ENCODE measurements around the gene PHRF1.

PHRF1 gene

DNA sequence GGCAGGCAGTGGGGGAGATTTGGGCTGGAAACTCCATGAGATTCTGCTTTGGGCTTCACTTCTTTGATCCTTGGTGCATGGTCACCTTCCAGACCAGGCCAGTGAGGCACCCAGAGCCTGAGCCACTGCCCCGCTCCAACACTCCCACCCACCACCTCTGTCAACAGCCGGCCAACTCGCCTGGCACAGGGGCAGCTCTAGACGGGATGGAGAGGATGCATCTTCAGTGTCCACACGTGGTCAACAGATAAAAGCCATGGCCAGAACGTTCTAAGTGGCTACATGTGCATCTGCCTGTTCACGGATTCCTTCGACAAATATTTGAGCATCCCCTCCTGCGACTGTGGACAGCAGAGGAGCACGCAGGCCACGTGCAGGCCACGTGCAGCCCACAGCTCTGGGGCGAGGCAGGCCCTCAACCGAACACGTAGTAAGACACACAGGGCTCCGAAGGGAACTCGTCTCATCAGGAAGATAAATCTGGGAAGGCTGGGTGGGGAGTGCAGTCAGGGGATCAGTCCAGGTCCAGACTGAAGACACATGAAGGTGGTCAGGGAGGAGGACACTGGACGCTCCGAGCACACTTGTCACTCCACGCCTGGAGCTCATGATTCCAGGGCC is 37.7 kb upstream of the PHRF1 start:
- FAIRE-seq (no peak), DNase-seq (ENCODE audit: low spot score) (no peak)

GRCh38 chr11:539971-540481 is 36.2 kb upstream of the PHRF1 start:
- FAIRE-seq (no peak), DNase-seq (ENCODE audit: low spot score) (no peak)

DNA sequence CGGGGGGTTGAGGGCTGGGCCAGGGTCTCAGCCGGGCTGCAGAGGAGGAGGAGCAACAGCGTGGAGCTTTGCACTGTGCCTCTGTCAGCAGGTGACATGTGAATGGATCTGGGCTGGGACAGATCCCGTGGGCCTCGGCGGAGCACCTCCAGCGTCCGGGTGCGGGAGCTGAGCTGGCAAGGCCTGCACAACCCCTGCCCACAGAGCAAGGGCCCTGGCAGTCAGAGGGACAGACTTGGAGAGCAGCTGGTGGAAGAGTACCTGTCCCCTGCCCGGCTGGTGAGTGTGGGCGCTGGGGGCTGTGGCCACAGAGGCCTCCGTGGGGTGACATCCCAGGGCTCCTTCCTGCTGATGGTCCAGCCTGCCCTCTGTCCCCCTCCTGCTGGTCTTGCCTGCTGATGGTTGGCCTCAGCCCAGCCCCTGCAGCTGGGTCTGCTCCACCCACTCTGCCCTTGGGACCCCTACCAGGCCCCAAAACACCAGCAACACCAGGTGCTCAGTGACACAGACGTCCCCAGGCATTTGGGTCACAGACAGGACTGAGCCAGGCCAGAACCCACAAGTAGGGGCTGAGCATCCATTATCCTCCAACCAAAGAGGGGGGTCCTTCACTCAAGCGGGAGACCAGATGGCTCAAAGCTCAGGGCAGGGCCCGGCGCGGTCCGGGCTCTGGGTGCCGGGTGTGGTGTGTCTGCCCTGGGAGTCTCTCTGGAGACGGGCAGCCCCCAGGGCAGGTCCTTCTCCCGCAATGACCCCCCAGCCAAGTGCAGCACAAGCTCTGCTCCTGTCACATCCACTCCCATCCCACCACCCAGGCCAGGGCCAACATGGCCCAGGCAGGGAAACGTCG is 35.5 kb upstream of the PHRF1 start:
- FAIRE-seq (no peak), DNase-seq (ENCODE audit: low spot score) (no peak)

GRCh38 chr11:541433-541885 is 34.8 kb upstream of the PHRF1 start:
- FAIRE-seq (no peak), DNase-seq (ENCODE audit: low spot score) (no peak)

DNA sequence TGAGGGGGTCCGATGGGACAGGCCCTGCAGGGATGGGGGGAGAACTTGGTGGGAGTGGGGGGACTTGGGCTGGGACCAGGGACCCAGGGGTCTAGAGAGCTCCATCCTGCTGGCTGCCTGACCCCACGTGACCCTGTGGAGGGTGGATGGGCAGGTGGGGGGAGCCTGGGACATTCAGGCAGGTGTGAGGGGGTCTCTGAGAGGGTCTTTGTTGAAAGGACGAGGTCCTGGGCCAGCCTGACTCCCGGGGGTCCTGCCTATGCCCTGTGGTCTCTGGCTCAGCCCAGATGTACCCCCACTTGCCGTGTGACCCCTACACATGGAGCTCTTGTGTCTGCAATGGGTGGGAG is 31.5 kb upstream of the PHRF1 start:
- no peak for DNase-seq (ENCODE audit: low spot score)
- FAIRE-seq, result no peak

GRCh38 chr11:545171-545570 is 31.1 kb upstream of the PHRF1 start:
- FAIRE-seq, result no peak
- no peak for DNase-seq (ENCODE audit: low spot score)

DNA sequence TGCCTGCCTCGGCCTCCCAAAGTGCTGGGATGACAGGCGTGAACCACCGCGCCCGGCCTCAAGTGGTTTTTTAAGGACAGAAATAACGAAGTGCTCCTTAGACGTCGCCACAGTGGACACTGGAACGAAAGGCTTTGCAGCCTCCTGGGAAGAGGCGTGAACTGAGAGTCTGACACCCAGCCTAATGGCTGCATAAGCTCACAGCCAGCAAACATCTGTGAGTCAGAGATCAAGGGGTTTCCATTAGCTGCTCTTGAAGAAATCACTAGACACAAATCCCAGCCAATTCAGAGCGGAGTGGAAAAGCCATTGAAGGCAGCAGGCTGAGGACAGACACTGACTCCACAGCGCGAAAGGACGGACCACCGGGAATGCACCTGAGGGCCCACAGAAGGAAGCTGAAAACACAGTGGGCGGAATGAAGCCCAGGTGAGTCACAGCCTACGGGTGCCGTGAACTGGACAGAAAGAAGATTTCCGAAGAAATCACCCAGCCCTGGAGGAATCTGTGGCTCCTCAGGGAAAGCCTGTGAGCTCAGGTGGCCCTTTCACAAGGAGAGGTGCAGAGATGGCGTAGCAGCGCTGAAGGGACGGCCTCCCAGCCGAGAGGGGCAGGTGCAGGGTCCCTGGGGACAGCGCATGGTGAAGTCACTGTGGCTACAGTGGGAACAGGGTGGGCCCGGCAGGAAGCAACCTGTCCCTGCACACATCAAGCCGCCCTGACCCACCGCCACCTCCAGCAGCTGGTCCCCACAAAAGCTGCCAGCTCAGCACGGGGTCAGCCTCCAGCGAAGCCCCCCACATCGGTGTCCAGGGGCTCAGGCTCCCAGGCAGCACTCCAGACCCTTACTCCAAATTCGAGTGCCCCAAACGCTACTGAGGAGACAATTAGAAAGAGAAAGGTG is 27.3 kb upstream of the PHRF1 start:
- FAIRE-seq (no peak), DNase-seq (ENCODE audit: low spot score) (no peak)

DNA sequence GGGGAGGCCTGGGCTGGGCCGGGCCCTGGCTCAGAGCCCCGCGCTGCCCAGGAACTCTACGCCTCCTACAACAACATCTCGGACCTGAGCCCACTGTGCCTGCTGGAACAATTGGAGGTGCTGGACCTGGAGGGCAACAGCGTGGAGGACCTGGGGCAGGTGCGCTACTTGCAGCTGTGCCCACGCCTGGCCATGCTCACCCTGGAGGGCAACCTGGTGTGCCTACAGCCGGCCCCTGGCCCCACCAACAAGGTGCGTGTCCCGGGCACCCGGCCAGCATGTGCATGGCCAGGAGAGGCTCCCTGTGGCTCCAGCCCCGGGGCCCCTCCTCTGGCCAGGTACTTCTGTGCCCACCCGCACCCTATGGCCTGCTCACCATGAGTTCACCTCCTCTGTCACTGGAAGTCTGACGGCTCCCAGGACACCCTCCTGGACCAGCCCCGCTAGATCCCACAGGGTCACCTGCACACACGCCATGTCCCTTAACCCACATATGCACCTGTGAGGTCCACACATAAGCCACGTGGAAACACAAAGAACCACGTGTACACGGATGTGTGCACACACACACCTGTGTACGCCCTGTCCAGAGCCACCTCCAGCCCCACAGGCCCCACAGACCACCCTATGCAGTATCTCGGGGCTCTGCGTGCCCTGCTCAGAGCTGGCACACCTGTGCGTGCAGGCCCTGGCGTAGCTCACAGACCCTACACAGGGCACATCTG is 26.1 kb upstream of the PHRF1 start:
- FAIRE-seq (no peak), DNase-seq (ENCODE audit: low spot score) (no peak)

- no peak for FAIRE-seq
- DNase-seq (ENCODE audit: low spot score), result no peak
These were observed 25.6 kb upstream of the PHRF1 start for GRCh38 chr11:550746-551085.

GRCh38 chr11:551131-551530 is 25.1 kb upstream of the PHRF1 start:
- no peak for FAIRE-seq

GRCh38 chr11:551596-551995 is 24.7 kb upstream of the PHRF1 start:
- DNase-seq (ENCODE audit: low spot score) (no peak), FAIRE-seq (no peak)

More at GRCh38 chr11:551131-551530, 25.1 kb upstream of the PHRF1 start:
- DNase-seq (ENCODE audit: low spot score), result no peak

DNA sequence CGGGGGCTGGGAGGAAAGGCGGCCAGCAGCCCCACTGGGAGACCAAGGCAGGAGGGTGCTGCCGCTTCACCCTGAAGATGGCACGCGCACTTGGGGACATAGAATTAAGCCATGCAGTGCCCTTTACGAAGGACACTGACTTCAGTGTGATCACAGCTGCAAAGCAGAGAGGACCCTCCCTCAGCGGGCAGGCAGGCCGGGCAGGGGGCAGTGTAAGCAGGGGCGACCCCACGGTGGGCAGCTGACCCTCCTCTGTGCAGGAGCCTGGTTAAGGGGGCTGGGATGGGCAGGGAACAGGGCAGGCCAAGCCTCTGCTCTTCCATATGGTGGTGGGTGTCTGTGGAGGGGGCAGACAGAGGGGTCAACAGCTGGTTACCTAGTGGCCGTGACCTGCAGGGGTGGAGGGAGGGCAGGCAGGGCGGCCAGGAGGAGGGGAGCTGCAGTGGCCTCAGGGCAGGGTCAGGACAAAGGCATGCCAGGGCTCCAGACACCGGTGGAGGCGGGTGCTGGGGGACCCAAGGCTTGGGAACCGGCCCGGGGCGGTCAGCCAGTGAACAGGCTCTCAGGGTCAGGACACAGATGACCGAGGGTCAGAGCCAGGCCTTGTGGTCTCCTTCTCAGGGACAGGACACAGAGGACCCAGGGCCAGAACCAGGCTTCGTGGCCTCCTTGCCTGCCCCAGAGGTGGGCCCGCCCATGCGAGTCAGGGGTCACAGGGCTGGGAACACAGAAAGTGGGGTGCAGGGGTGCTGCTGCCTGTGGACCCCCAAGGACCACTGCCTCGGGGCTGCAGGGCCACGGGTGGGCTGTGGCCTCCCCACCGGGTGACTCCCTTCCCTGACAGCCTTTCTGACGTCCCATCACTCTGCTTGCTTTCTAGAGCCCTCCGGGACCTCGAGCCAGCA is 22.9 kb upstream of the PHRF1 start:
- FAIRE-seq (no peak), DNase-seq (ENCODE audit: low spot score) (no peak)

GRCh38 chr11:553988-554340 is 22.3 kb upstream of the PHRF1 start:
- no peak for DNase-seq (ENCODE audit: low spot score)
- FAIRE-seq, result no peak

GRCh38 chr11:554428-555226 is 21.6 kb upstream of the PHRF1 start:
- DNase-seq (ENCODE audit: low spot score) (peak; percentile 59), FAIRE-seq (no peak)

DNA sequence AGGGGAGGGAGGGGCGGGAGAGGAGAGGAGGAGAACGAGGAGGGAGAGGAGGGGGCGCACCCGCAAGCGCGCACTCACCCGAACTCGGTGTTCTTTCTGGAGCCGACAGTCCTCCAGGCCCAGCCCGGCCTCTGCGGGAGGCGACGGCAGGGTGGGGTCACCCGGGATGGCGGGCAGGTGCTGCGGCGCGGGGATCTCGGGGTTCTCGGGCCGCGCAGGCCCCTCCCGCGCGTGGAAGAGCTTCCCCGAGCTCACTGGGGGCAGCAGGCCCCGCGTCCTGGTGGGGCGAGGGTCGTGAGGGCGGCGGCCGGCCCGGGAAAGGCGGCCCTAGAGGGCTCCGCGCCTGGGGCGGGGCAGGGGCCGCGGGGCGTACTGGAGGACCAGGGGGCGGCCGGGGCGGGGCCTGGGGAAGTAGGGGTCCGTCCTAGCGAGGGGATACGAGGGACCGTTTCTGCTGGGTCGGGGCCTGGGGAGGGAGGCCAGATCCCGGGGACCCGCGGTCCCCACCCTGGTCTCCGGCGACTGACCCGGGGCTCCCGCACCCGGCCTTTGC is 21.0 kb upstream of the PHRF1 start:
- DNase-seq (ENCODE audit: low spot score) (no peak), FAIRE-seq (no peak)

DNA sequence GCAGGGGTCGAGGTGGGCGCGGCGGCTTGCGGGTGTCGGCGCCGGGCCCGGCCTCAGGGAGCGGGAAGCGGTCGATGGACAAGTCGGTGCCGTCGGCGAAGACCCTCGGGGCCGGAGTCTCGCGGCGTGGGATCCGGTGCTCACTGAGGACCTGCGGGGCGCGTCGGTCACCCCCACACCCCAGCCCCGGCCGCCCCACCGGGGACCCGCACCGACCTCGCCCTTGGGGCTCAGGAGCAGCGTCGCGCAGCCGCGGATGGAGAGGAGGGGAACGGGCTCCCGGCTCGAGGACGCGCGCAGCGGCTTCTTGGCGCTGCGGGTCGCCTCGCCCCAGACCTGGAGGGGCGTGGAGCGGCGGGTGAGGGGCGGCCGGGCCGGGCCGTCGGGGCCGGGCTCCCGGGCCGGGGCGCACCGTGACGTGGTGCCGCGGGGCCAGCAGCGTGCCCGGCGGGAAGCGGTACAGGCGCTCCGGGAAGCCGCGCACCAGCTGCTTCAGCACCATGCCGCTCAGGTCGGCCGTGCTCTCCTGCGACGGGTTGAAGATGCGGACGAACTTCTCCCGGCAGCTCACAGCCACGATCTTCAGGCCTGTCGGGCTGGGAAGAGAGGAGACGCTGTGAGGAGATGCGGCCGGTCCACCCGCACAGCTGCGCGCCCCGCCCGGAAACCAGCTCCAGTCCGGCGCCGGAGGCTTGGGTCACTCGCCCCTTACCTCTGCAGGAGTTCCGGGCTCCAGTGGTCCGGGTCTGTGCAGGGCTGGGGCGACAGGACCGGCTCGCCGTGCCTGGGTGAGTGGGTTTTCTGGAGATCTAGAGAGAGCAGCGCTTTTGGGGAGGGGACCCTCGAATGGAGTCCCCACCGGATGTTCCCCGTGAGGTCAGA is 20.2 kb upstream of the PHRF1 start:
- FAIRE-seq (no peak), DNase-seq (ENCODE audit: low spot score) (no peak)

- FAIRE-seq (no peak), DNase-seq (ENCODE audit: low spot score) (no peak)
These were observed 19.5 kb upstream of the PHRF1 start for GRCh38 chr11:556662-557256.
